HUDEP-2 (cell line): ENCODE results near the gene TEAD2.
A peak's percentile ranks its signal among the peaks of the same experiment; 100 is the strongest.

Experiments
- DNase-seq, 76 experiments: peaks; one replicate each; lab custom pipeline; 2025; ENCODE audit not compliant: unreplicated experiment in 76 of 76; lab: John Stamatoyannopoulos, UW

The TEAD2 gene

GRCh38 chr19:49362048-49362928, at the start of gene TEAD2:
Gene TEAD2, minus strand, starts transcription at chr19:49362416. Its CDS starts 2,341 bp downstream, at chr19:49360075.
- DNase-seq = no peak

DNA sequence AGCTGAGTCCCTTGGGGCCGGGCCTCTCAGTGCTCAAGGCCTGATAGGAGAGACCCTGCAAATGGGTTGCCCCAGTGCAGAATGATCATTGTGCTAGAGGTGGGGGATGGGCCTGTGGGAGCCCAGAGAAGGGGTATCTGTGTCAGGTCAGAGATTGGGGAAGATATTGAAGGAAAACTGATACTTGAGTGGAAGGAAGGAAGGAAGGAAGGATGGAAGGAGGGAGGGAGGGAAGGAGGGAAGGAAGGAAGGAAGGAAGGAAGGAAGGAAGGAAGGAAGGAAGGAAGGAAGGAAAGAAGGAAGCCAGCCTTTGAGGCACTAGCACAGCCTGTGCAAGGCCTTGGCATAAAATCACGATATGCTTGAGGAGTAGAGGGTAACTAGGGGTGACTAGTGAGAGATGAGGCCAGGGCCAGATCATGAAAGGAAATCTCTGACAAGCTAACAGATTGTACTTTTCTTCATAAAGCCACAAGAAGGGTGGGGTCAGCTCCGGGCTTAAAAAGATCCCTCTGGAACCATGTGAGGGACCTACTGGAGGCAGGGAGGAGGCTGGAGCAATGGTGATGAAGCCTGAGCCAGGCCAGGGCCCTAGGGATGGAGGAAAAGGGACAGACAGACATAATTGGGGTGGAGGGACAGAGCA, 49.6 kb upstream of the TEAD2 start:
- DNase-seq = no peak

GRCh38 chr19:49409441-49410029, 47.3 kb upstream of the TEAD2 start:
- DNase-seq = peak in 1 of 76 experiments; percentile 25

- DNase-seq = no peak
Observed at GRCh38 chr19:49408816-49409440, 46.7 kb upstream of the TEAD2 start.

DNA sequence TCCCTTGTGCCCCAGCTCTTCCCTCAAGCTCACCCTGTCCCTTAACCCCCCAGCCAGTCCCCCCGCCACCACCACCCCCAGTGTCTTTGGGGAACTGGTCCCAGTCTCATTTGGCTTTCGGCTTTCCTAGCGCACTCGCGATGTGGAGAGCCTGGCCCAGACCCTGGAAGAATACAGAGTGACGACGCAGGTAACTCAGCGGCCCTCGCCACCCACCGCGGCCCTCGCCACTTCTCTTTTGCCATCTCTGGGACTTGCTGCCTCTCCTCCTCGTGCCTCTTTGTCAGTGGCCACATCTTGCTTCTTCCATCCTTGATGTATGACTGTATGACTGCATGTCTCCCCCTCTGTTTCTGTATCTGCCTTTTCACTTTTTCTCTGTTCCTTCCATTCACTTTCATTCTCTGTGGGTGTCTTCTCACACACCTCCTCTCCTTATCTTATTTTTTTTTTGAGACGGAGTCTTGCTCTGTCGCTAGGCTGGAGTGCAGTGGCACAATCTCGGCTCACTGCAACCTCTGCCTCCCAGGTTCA, 45.3 kb upstream of the TEAD2 start:
- no peak for DNase-seq

- DNase-seq = no peak
Observed at GRCh38 chr19:49407079-49407478, 44.9 kb upstream of the TEAD2 start.

- DNase-seq = no peak
Observed at GRCh38 chr19:49403404-49404187, 41.4 kb upstream of the TEAD2 start.

DNA sequence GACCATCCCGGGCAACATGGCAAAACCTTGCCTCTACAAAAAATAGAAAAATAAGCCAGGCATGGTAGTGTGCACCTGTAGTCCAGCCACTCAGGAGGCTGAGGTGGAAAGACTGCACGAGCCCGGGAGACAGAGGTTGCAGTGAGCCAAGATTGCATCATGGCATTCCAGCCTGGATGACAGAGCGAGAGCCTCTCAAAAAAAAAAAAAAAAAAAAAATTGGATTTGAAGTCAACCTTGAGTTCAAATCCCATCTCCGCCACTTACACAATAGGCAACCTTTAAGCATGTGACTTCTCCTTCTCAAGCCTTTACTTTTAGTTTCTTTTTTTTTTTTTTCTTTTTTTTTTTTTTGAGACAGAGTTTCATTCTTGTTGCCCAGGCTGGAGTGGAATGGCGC, 37.8 kb upstream of the TEAD2 start:
- no peak for DNase-seq

- no peak for DNase-seq
Observed at GRCh38 chr19:49398931-49399330, 36.7 kb upstream of the TEAD2 start.

DNA sequence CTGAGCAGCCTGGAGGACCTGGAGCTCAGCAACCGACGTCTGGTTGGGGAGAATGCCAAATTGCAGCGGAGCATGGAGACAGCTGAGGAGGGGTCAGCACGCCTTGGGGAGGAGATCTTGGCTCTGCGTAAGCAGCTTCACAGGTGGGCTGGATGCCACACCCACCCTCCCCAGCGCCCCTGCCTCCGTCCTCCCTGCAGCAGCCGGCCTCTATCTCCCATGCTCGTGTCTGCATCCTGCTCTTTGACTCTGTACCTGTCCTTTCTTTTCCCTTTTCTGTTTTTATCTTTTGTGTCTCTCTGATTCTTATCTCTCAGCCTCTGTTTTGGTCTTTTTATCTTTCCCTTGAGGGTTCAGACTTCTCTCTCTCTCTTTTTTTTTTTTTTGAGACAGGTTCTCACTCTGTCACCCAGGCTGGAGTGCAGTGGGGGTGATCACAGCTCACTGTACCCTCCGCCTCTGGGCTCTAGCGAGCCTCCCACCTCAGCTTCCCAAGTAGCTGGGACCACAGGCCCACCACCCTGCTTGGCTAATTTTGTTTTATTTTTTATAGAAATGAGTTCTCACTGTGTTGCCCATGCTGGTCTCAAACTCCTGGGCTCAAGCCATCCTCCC, 35.9 kb upstream of the TEAD2 start:
- DNase-seq = no peak

DNA sequence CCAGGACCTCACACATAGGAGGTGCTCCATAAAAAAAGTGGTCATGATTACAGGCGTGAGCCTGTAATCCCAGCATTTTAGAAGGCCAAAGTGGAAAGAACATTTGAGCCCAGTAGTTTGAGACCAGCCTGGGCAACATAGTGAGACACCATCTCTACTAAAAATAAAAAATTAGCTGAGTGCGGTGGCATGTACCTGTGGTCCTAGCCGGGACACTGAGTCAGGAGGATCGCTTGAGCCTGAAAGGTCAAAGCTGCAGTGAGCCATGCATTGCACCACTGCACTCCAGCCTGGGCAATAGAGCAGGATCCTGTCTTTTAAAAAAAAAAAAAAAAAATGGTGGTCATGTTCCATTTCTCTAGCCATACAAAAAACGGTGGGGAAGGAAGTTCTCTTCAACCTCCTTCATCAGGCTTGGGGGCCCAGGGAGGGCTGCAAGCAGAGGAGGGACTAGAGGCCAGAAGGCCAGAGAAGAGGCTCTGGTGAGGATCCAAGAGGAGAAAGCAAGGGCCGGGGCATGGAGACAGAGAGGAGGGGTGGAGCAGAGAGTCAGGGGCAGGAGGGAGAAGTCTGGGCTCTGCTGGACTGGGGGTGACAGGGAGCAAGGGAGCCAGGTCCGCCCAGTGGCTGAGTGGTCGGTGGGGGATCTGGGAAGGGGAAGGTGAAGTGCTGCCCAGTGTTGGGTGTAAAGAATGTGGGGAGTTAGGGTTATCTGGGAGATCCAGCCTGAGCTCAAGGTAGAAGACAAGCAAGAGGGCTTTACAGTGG, 34.7 kb upstream of the TEAD2 start:
- no peak for DNase-seq

- no peak for DNase-seq
Observed at GRCh38 chr19:49395581-49396407, 33.6 kb upstream of the TEAD2 start.

GRCh38 chr19:49393881-49394280, 31.7 kb upstream of the TEAD2 start:
- no peak for DNase-seq

GRCh38 chr19:49391581-49392399, 29.6 kb upstream of the TEAD2 start:
- peak in 69 of 76 experiments; percentile 20 to 81 (median 63) for DNase-seq

- peak in 39 of 76 experiments; percentile 3 to 72 (median 33) for DNase-seq
Observed at GRCh38 chr19:49390929-49391359, 28.7 kb upstream of the TEAD2 start.

- DNase-seq = no peak
Observed at GRCh38 chr19:49390131-49390928, 28.1 kb upstream of the TEAD2 start.
